ENCODE measurements around the gene COPS9.

The COPS9 gene

DNA sequence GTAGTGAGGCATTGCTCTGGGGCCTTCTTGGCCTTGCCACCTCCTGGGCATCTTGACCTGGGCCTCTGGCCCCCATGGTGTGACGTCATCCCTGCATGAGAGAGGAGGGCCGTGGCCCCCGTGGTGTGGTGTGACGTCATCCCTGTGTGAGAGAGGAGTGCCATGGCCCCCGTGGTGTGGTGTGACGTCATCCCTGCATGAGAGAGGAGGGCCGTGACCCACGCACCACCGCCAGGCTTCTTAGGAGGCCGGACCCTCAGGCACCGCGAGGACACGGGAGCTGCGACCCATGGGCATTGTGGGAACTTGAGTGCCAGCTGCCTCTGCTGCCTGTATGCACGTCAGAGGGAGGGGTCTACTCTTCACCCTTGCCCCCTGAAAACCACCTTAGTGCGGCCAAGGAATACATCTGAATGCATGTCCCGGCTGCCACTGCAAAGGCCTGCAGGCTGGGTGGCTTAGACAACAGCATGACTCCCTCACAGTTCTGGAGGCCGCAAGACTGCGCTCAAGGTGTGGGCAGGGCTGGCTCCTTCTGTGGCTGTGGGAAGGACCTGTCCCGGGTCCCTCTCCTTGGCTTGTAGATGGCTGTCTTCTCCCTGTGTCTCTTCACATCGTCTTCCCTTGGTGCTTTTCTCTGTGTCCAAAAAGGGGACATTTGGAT lies 25.1 kb upstream of the COPS9 start:
- Histone ChIP-seq H3K4me3 (ENCODE audit: insufficient read length, low read depth) (no peak overlapping the region), H3K27me3 (ENCODE audit: insufficient read depth, insufficient read length) (no peaks in the 10 kb centered on the region), H3K9ac (ENCODE audit: insufficient read length, low read depth) (no peak overlapping the region), H3K36me3 (ENCODE audit: insufficient read depth, insufficient read length, low read length) (no peaks in the 10 kb centered on the region), H3K9me3 (ENCODE audit: insufficient read depth, low read length) (no peaks in the 10 kb centered on the region), H3K4me1 (ENCODE audit: insufficient read depth, insufficient read length) (no peaks in the 10 kb centered on the region)
- no peak for DNase-seq (ENCODE audit: low read depth, low spot score)
- TF ChIP-seq YY1 (IDR thresholded peaks at IDR 0.05; ENCODE audit: insufficient read depth, insufficient read length) (no peak), ZNF274 (IDR thresholded peaks at IDR 0.05; ENCODE audit: low read depth, low read length) (no peak), SUZ12 (IDR thresholded peaks at IDR 0.05; ENCODE audit: extremely low read depth, insufficient read depth, insufficient read length) (no peak)

DNA sequence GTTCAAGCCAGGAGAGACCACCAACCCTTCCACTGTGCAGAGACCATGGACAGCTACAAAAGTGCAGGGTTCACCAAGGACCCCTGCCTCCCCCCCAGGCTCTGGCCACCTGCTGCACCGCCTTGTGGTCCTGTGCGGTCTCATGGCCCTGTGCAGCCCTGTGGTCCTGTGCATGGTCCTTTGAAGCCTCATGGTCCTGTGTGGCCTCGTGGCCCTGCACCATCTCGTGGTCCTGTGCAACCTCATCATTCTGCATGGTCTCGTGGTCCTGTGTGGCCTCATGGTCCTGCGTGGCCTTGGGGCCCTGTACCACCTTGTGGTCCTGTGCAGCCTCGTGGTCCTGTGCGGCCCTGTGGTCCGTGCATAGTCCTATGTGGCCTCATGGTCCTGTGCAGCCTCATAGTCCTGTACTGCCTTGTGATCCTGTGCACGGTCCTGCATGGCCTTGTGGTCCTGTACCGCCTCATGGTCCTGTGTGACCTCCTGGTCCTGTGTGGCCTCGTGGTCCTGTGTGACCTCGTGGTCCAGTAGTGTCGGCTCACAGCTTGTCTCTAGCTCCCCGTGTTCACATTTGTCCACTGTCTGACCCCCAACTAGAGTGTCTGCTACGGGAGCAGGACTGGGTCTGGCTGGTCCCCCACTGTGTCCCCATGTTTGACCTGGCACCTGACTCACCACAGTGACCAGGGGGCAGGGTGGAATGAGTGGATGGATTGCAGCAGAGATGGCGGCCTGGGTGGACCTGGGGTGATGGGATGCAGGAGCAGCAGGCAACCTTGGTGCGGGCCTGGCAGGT lies 24.4 kb upstream of the COPS9 start:
- no peaks in the 10 kb centered on the region for H3K36me3 ChIP-seq (ENCODE audit: insufficient read depth, insufficient read length, low read length)
- H3K4me3 ChIP-seq (ENCODE audit: insufficient read length, low read depth), result no peak overlapping the region
- no peaks in the 10 kb centered on the region for H3K4me1 ChIP-seq (ENCODE audit: insufficient read depth, insufficient read length)
- no peak for DNase-seq (ENCODE audit: low read depth, low spot score)
- no peaks in the 10 kb centered on the region for H3K9me3 ChIP-seq (ENCODE audit: insufficient read depth, low read length)
- no peaks in the 10 kb centered on the region for H3K27me3 ChIP-seq (ENCODE audit: insufficient read depth, insufficient read length)
- no peak overlapping the region for H3K9ac ChIP-seq (ENCODE audit: insufficient read length, low read depth)
- no peak for TF ChIP-seq SUZ12 (IDR thresholded peaks at IDR 0.05; ENCODE audit: extremely low read depth, insufficient read depth, insufficient read length)
- TF ChIP-seq ZNF274 (IDR thresholded peaks at IDR 0.05; ENCODE audit: low read depth, low read length), result no peak
- no peak for TF ChIP-seq YY1 (IDR thresholded peaks at IDR 0.05; ENCODE audit: insufficient read depth, insufficient read length)

DNA sequence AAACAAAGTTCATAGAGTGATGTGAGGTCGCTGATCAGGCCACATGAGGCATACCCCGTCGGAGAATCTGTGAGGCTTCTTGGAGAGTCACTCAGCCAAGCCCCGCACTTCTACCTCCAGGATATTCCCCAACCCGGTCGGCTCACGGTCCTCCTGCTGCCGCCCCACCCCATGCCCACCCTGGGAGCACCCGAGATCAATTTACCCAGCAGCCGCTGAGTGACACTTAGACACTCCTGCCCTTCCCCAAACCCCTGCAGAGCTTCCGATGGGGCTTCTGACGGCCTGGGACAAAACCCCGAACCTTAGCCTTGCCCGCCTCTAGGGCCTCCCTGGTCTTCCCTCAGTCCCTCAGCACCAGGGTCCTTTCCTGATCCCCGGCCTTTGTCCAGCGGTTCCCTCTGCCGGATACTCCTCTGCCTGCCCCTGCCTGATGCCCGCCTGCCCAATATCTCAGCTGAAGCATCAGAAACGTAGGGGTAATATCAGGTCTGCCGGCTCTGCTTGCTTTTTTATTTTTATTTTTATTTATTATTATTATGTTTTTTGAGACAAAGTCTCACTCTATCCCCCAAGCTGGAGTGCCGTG lies 23.2 kb upstream of the COPS9 start:
- no peaks in the 10 kb centered on the region for H3K9me3 ChIP-seq (ENCODE audit: insufficient read depth, low read length)
- TF ChIP-seq ZNF274 (IDR thresholded peaks at IDR 0.05; ENCODE audit: low read depth, low read length), result no peak
- TF ChIP-seq YY1 (IDR thresholded peaks at IDR 0.05; ENCODE audit: insufficient read depth, insufficient read length), result no peak
- TF ChIP-seq SUZ12 (IDR thresholded peaks at IDR 0.05; ENCODE audit: extremely low read depth, insufficient read depth, insufficient read length), result no peak
- peaks cover 4% of the 10 kb centered on the region for H3K4me1 ChIP-seq (ENCODE audit: insufficient read depth, insufficient read length)
- H3K4me3 ChIP-seq (ENCODE audit: insufficient read length, low read depth), result no peak overlapping the region
- no peak for DNase-seq (ENCODE audit: low read depth, low spot score)
- no peak overlapping the region for H3K9ac ChIP-seq (ENCODE audit: insufficient read length, low read depth)
- H3K36me3 ChIP-seq (ENCODE audit: insufficient read depth, insufficient read length, low read length), result no peaks in the 10 kb centered on the region
- H3K27me3 ChIP-seq (ENCODE audit: insufficient read depth, insufficient read length), result no peaks in the 10 kb centered on the region

DNA sequence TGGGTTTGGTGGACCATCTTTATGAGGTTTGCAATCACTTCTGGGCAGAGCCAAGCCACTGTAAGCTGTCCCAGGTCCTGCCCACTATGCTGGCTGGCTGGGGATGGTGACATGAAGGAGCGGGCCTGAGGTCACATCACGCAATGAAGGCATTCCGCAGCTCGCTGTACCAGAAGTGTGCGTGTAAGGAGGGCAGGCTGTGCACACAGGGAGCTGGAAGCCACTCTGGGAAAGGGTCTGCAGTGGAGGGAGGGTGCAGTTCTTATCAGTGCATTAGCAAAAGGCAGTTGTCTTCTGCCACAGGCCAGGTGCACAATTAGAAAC lies 21.0 kb upstream of the COPS9 start:
- Histone ChIP-seq H3K36me3 (ENCODE audit: insufficient read depth, insufficient read length, low read length) (no peaks in the 10 kb centered on the region), H3K9ac (ENCODE audit: insufficient read length, low read depth) (no peak overlapping the region), H3K4me3 (ENCODE audit: insufficient read length, low read depth) (no peak overlapping the region), H3K27me3 (ENCODE audit: insufficient read depth, insufficient read length) (peaks cover 4% of the 10 kb centered on the region), H3K9me3 (ENCODE audit: insufficient read depth, low read length) (no peaks in the 10 kb centered on the region), H3K4me1 (ENCODE audit: insufficient read depth, insufficient read length) (peaks cover 4% of the 10 kb centered on the region)
- no peak for DNase-seq (ENCODE audit: low read depth, low spot score)
- no peak for TF ChIP-seq YY1 (IDR thresholded peaks at IDR 0.05; ENCODE audit: insufficient read depth, insufficient read length)

DNA sequence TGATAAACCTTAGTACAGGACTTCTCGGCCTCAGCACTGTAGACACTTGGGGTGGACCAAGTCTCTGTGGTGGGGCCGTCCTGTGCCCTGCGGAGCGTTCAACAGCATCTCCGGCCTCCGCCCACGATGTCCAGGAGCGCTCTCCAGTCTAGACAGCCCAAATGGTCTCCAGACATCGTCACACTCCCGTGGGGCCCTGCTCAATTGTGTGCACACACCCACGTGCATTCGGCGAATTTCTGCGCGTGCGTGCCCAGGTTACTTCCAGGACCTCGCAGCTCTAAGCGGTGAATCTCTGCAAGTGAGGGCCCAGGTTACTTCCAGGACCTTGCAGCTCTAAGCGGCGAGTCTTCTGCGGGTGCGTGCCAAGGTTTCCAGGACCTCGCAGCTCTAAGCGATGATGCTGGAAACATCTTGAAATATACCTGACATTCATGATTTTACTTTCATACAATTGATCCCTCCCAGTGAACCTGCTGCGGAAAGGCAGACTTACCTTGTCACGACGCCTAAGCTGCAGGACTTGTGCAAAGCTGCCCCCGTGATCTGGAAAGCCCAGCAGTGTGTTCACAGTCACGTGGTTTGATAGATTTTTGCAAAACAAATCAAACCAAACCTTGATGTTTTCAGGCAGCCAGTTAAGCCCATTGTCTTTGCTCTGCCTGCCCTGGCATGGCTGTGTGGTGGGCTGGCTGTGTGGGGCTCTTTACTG lies 20.5 kb upstream of the COPS9 start:
- Histone ChIP-seq H3K27me3 (ENCODE audit: insufficient read depth, insufficient read length) (peaks cover 4% of the 10 kb centered on the region), H3K4me1 (ENCODE audit: insufficient read depth, insufficient read length) (peaks cover 4% of the 10 kb centered on the region), H3K9me3 (ENCODE audit: insufficient read depth, low read length) (no peaks in the 10 kb centered on the region), H3K4me3 (ENCODE audit: insufficient read length, low read depth) (no peak overlapping the region), H3K36me3 (ENCODE audit: insufficient read depth, insufficient read length, low read length) (no peaks in the 10 kb centered on the region), H3K9ac (ENCODE audit: insufficient read length, low read depth) (no peak overlapping the region)
- DNase-seq (ENCODE audit: low read depth, low spot score), result no peak
- TF ChIP-seq SUZ12 (IDR thresholded peaks at IDR 0.05; ENCODE audit: extremely low read depth, insufficient read depth, insufficient read length) (no peak), ZNF274 (IDR thresholded peaks at IDR 0.05; ENCODE audit: low read depth, low read length) (no peak), YY1 (IDR thresholded peaks at IDR 0.05; ENCODE audit: insufficient read depth, insufficient read length) (no peak)

DNA sequence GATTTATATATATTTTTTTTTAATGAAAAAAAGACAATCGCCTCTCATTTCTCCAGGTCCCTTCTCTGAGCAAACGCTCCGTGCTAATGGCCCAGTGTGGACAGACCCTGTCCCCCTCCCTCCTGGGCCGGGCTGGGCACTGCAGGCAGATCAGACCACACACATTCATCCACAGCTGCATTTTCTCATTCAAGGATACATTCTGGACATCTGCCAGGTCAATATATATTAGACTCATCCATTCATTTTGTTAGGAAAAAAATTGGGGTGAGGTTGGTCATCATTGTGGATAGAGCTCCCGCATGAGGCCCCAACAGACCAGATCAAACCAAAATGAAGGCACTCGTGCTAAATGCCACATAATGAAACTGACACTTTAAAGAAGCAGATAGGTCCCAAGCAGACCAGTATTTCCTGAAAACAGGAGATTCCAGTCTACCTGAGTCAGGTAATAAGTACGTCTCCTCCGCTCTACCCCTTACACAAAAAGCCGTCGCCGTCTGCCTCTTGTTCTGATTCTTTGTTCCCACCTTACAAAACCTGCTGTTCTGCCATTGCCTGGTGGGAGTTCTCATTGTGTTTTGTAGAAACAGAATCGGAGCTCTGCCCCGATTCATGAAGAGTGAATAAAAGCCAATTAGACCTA lies 19.8 kb upstream of the COPS9 start:
- Histone ChIP-seq H3K9me3 (ENCODE audit: insufficient read depth, low read length) (no peaks in the 10 kb centered on the region), H3K4me3 (ENCODE audit: insufficient read length, low read depth) (no peak overlapping the region), H3K9ac (ENCODE audit: insufficient read length, low read depth) (no peak overlapping the region), H3K27me3 (ENCODE audit: insufficient read depth, insufficient read length) (peaks cover 4% of the 10 kb centered on the region), H3K4me1 (ENCODE audit: insufficient read depth, insufficient read length) (peaks cover 4% of the 10 kb centered on the region), H3K36me3 (ENCODE audit: insufficient read depth, insufficient read length, low read length) (no peaks in the 10 kb centered on the region)
- TF ChIP-seq YY1 (IDR thresholded peaks at IDR 0.05; ENCODE audit: insufficient read depth, insufficient read length) (no peak), SUZ12 (IDR thresholded peaks at IDR 0.05; ENCODE audit: extremely low read depth, insufficient read depth, insufficient read length) (no peak), ZNF274 (IDR thresholded peaks at IDR 0.05; ENCODE audit: low read depth, low read length) (no peak)
- no peak for DNase-seq (ENCODE audit: low read depth, low spot score)

Data from NT2/D1 (cell line).